Activated CD4-positive, alpha-beta T cell treated with anti-CD3 and anti-CD28 coated beads, Interleukin-2, amount 50 U/mL, for 1 hour (primary cell): ENCODE results near the gene RPS6KA2.

Source experiments
- DNase-seq: peaks from one replicate; pipeline ENCODE4 v3.0.0-alpha.2; 2020

The RPS6KA2 gene

GRCh38 chr6:166520905-166521834 lies 105.9 kb downstream of the RPS6KA2 start:
- no peak for DNase-seq

GRCh38 chr6:166516251-166516884 lies 110.7 kb downstream of the RPS6KA2 start:
- DNase-seq, result no peak

- peak; percentile 12 for DNase-seq
Observed at GRCh38 chr6:166515072-166515810, 111.8 kb downstream of the RPS6KA2 start.

GRCh38 chr6:166514196-166514595 lies 112.9 kb downstream of the RPS6KA2 start:
- no peak for DNase-seq

GRCh38 chr6:166512567-166512966 lies 114.5 kb downstream of the RPS6KA2 start:
- DNase-seq, result peak; percentile 42

- no peak for DNase-seq
Observed at GRCh38 chr6:166511316-166511715, 115.7 kb downstream of the RPS6KA2 start.

- no peak for DNase-seq
Observed at GRCh38 chr6:166509193-166509592, 117.9 kb downstream of the RPS6KA2 start.

GRCh38 chr6:166508726-166509125 lies 118.3 kb downstream of the RPS6KA2 start:
- no peak for DNase-seq

- DNase-seq, result no peak
Observed at GRCh38 chr6:166507809-166508564, 119.1 kb downstream of the RPS6KA2 start.

- no peak for DNase-seq
Observed at GRCh38 chr6:166507380-166507779, 119.7 kb downstream of the RPS6KA2 start.

- no peak for DNase-seq
Observed at GRCh38 chr6:166505133-166505905, 121.7 kb downstream of the RPS6KA2 start.

- DNase-seq, result no peak
Observed at GRCh38 chr6:166504100-166504499, 123.0 kb downstream of the RPS6KA2 start.

- DNase-seq, result no peak
Observed at GRCh38 chr6:166503167-166503744, 123.8 kb downstream of the RPS6KA2 start.

GRCh38 chr6:166502453-166502852 lies 124.6 kb downstream of the RPS6KA2 start:
- no peak for DNase-seq

- DNase-seq, result no peak
Observed at GRCh38 chr6:166501246-166501645, 125.8 kb downstream of the RPS6KA2 start.

GRCh38 chr6:166500246-166500645 lies 126.8 kb downstream of the RPS6KA2 start:
- no peak for DNase-seq

GRCh38 chr6:166499350-166500163 lies 127.5 kb downstream of the RPS6KA2 start:
- no peak for DNase-seq

- DNase-seq, result no peak
Observed at GRCh38 chr6:166498661-166499349, 128.2 kb downstream of the RPS6KA2 start.

- no peak for DNase-seq
Observed at GRCh38 chr6:166498228-166498627, 128.8 kb downstream of the RPS6KA2 start.
